GM19025 (cell line): ENCODE results near the gene ME1.
"Not testable (repeated sequence)": the region's sequence is repeated elsewhere in the genome, so short reads cannot be mapped to it uniquely, and the experiment has no call there.

Source experiments
- ATAC-seq: cut with Tn5 transposase; IDR thresholded peaks from one replicate; pipeline ENCODE4 v1.9.1; 2021; ENCODE audit warnings: mild to moderate bottlenecking, low read depth, moderate library complexity; ENCODE audit not compliant: unreplicated experiment

The ME1 gene

GRCh38 chr6:83362349-83362748 lies 68.5 kb downstream of the ME1 start:
- ATAC-seq = not testable (repeated sequence)

GRCh38 chr6:83359638-83360037 lies 71.2 kb downstream of the ME1 start:
- ATAC-seq = no peak

GRCh38 chr6:83354747-83355146 lies 76.1 kb downstream of the ME1 start:
- ATAC-seq = no peak

GRCh38 chr6:83352424-83353061 lies 78.3 kb downstream of the ME1 start:
- ATAC-seq = no peak

- ATAC-seq = no peak
These were observed 87.7 kb downstream of the ME1 start for GRCh38 chr6:83343121-83343520.

- no peak for ATAC-seq
These were observed 89.1 kb downstream of the ME1 start for GRCh38 chr6:83341765-83342164.

- not testable (repeated sequence) for ATAC-seq
These were observed 96.9 kb downstream of the ME1 start for GRCh38 chr6:83333916-83334315.

GRCh38 chr6:83333500-83333899 lies 97.4 kb downstream of the ME1 start:
- ATAC-seq = no peak

GRCh38 chr6:83314693-83315092 lies 116.2 kb downstream of the ME1 start:
- no peak for ATAC-seq

GRCh38 chr6:83313882-83314281 lies 117.0 kb downstream of the ME1 start:
- no peak for ATAC-seq

GRCh38 chr6:83311231-83311630 lies 119.6 kb downstream of the ME1 start:
- ATAC-seq = no peak

- no peak for ATAC-seq
These were observed 120.8 kb downstream of the ME1 start for GRCh38 chr6:83310046-83310445.

GRCh38 chr6:83309344-83309743 lies 121.5 kb downstream of the ME1 start:
- no peak for ATAC-seq

GRCh38 chr6:83308833-83309232 lies 122.0 kb downstream of the ME1 start:
- ATAC-seq = no peak

GRCh38 chr6:83307849-83308248 lies 123.0 kb downstream of the ME1 start:
- no peak for ATAC-seq

- ATAC-seq = no peak
These were observed 127.4 kb downstream of the ME1 start for GRCh38 chr6:83303426-83303825.

GRCh38 chr6:83294676-83295075 lies 136.2 kb downstream of the ME1 start:
- no peak for ATAC-seq

- ATAC-seq = peak; percentile 91
These were observed 137.7 kb downstream of the ME1 start for GRCh38 chr6:83292900-83293843.

GRCh38 chr6:83287298-83287697 lies 143.6 kb downstream of the ME1 start:
- not testable (repeated sequence) for ATAC-seq

- no peak for ATAC-seq
These were observed 144.9 kb downstream of the ME1 start for GRCh38 chr6:83285917-83286316.

- ATAC-seq = no peak
These were observed 157.3 kb downstream of the ME1 start for GRCh38 chr6:83273596-83273995.
